HEK293T (cell line): ENCODE data around the gene OSMR.

Source experiments
- ARNT ChIP-seq: fragments of 450-650 bp; IDR thresholded peaks from 2 replicates; pipeline ENCODE4 v1.6.1; 2017; ENCODE audit warnings: mild to moderate bottlenecking
- ELF4 ChIP-seq: fragments of 450-650 bp; IDR thresholded peaks from 2 replicates; pipeline ENCODE4 v1.6.1; 2017; ENCODE audit warnings: antibody characterized with exemption
- FOXM1 ChIP-seq: fragments of 450-650 bp; IDR thresholded peaks from 2 replicates; pipeline ENCODE4 v1.6.1; 2017; ENCODE audit warnings: mild to moderate bottlenecking, borderline replicate concordance
- NFRKB ChIP-seq: fragments of 450-650 bp; IDR thresholded peaks from 2 replicates; pipeline ENCODE4 v1.6.1; 2016; ENCODE audit warnings: mild to moderate bottlenecking, moderate library complexity
- SP1 ChIP-seq: fragments of 450-650 bp; IDR thresholded peaks from 2 replicates; pipeline ENCODE4 v1.6.1; 2017
- TARDBP ChIP-seq: fragments of 450-650 bp; IDR thresholded peaks from 2 replicates; pipeline ENCODE4 v1.6.1; 2016

DNA sequence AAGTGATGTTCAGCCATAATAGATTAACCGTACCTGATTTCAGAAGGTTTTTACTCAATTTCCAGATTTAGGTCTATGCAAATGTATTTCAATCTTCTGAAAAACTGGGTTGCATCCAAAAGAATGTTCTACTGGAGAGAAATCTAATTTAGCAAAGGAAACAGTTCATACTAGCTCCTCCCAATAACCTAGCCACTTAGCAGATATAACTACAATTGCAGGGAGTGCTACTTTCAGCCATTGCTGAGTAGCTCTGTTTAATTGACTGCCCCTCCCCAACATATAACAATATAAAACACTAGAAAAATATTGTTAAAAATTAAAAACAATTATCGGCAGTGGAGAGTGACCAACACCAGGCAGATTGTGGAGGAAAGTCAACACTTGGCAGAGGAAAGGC lies 7.9 kb upstream of the OSMR start:
- TF ChIP-seq FOXM1 (no peak), ARNT (no peak), TARDBP (no peak), ELF4 (no peak), SP1 (no peak), NFRKB (no peak)
